Suppressor macrophage (primary cell): ENCODE results near the gene BEND4.

Source experiments
- DNase-seq, 4 experiments: peaks; one replicate each; pipeline ENCODE4 v3.0.0-alpha.2; 2020 to 2022

The BEND4 gene

DNA sequence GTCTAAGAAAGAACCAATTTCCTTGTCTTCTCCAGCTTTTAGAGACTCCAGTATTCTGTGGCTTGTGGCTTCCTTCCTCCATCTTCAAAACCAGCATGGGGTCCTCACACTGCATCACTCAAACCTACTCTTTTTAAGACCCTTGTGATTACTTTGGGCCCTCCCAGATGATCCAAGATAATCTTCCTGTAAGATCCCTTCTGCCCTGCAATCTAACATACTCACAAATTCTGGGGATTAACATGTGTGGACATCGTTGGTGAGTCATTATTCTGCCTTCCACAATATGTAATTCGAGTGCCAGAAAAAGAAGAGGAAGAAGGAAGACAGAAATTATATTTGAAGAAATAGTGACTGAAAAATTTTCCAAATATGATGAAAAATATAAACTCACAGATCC lies 47.9 kb downstream of the BEND4 start:
- DNase-seq: peak in 2 of 4 experiments; percentile 7 to 10

DNA sequence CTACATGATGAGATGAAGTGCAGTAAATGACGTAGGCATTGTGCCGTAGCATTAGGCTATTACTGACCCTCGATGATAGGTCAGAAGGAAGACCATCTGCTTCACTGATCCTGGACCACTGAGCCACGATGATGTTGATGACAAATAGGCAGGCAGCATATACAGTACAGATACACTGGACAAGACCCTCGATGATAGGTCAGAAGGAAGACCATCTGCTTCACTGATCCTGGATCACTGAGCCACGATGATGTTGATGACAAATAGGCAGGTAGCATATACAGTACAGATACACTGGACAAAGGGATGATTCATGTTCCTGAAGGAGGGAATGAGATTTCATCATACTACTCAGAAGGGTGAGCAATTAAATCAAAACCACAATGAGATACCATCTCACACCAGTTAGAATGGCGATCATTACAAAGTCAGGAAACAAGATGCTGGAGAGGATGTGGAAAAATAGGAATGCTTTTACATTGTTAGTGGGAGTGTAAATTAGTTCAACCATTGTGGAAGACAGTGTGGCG lies 50.9 kb downstream of the BEND4 start:
- DNase-seq: no peak

DNA sequence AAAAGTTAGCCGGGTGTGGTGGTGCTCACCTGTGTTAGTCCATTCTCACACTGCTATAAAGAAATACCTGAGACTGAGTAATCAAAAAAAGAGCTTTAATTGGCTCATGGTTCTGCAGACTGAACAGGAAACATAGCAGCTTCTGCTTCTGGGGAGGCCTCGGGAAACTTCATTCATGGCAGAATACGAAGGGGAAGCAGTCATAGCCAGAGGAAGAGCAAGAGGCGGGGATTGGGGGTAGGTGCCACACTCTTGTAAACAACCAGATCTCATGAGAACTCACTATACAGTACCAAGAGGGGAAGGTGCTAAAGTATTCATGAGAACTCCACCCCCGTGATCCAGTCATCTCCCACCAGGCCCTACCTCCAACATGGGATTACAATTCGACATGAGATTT lies 64.1 kb downstream of the BEND4 start:
- DNase-seq: peak in 3 of 4 experiments; percentile 4 to 17 (median 7)

DNA sequence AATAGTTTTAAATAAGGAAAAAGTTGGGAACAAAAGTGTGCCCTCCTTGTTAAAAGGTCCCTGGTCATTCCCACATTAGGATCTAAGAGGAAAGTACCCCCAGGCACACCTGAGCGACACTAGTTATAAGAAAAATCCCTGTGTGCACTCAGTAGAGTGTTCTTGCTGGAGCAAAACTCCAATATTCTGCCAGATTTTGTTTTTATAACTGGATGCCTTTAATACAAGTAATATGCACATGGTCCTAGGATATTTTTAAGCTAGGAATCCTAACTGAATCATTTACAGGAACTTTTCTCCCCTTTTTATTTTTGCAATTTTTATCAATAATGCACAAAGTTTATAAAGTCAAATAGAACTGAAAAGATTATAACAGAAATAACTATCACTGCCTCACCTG lies 68.6 kb downstream of the BEND4 start:
- DNase-seq: no peak

DNA sequence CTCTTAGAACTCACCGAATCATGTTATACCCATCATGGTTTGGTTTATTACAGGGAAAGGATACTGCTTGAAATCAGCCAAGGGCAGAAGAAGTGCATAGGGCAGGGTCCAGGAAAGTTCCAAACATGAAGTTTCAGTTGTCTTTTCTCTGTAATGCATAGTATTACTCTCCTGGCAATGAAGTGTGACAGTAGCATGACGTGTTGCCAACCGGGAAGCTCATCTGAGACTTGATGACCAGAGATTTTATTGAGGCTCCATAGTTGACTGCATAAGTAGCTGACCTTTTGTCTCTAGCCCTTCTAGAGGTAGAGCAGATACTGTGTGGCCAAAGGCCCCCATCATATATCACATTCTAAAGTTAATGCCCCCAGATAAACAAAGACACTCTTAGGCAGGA lies 72.1 kb downstream of the BEND4 start:
- DNase-seq: no peak

DNA sequence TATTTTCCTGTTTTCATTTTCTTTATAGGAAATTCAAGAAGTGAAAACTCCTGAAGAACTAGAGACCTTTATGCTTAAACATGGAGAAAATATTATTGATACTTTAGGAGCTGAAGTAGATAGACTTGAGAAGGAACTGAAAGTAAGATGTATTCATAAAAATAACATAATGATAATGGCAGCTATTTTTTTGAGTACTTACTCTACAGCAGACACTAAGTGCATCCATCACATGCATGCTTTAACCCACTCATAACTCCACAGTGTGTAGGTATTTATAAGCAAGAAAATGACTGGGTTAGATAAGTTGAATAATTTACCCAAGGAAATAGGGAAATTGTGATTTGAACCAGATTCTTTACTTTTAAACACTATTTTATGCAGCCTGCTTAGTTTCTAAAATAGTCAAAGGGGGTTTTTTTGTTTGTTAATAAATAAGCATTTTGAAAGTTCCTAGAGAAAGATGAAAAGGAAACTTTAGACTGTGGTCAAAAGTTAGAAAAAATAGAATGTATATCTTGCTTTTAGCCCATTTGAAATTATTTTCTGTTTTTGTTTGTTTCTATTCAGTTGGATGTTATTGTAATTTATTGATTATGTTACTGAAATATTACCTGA lies 74.2 kb downstream of the BEND4 start:
- no peak for DNase-seq

DNA sequence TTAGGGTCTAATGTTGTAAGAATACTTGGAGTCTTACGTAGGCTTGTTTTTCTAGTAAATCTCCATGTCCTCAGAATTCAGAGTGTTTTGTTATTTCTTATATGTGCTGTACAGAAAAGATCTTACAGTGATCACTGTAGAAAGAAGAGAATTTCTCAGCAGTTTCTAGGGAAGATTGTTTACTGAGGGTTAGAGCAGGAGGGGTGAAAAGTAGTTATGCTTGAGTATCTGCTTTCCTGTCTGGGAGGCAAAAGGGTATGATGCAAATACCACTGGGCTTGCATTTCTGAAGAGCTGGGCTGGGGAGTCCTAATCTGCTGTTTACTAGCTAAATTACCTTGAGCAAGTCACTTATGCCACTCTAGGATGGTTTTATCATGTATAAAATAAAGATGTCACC lies 78.2 kb downstream of the BEND4 start:
- no peak for DNase-seq

DNA sequence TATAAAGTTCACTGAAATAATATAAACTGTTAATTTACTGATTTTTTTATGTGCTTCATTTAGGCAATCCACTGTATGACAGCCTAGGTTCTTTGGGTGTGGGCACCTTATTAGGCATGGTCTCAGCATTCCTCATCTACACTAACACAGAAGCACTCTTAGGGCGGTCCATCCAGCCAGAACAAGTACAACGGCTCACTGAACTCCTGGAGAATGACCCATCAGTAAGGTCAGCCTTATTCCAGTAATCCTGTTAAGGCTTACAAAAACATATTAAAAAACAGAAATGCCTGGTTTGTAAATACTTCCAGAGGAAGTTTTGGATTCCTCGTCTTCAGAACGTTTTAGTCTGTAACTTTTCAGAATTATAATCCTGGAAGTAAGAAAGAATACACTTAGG lies 82.0 kb downstream of the BEND4 start:
- DNase-seq: no peak

DNA sequence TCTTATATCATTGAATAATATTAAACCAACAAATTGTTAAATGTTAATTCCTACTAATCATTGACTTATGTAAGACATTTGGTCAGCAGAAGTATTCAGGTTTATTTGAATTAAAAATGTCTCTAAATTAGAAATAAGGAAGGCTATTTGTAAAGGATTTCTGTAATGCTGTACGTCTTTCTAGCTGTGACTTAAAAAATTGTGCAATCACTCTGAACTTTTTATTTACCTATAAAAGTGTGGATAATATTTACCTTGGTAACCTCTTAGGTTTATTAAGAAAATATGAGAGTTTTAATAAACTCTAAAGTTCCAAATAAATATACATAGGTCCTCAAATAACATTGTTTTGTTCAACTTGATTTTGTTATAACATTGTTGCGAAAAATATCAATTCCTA lies 85.2 kb downstream of the BEND4 start:
- DNase-seq: no peak

DNA sequence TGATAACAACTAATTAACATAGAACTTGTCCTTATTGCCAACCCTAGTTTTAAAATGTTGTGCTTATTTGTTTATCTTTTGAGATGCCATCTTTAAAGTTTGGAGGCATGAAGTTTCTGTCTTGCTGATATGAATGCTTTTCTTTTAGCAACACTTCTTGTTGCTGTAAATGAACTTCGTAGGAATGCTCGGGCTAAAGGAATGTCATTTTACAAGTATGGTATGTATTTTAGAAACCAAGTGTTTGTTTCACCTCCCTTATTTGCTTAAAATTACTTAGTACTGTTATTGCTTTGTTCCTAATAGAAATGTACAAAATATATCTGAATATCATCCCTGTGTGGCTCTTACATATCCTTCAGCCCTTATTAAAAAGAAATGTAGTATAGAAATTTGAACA lies 86.1 kb downstream of the BEND4 start:
- DNase-seq: no peak
